GM19025 (cell line): Measurements from ENCODE around the gene ANXA4.

Experiments used
- ATAC-seq: cut with Tn5 transposase; IDR thresholded peaks from one replicate; pipeline ENCODE4 v1.9.1; 2021; ENCODE audit warnings: mild to moderate bottlenecking, low read depth, moderate library complexity; ENCODE audit not compliant: unreplicated experiment

ANXA4 gene

DNA sequence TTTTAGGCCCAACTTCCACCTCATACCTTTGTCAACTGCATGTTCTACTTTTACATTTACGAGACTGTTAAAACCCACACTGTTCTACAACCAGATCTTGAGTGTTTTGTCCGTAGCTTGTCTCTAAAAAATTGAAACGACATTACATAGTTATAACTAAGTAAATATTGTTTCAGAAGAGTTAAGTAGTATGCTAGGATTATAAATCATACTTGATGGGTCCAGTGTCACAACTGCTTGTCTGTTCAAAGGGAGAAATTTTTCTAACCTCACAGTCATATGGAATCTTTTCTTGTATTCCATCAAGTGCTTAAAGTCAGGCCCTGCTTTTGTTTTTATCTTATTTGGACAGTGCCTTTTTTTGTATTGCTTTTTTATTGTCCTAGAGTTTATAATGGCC is 91.8 kb downstream of the ANXA4 start:
- ATAC-seq, result no peak

- ATAC-seq, result no peak
These were observed 93.7 kb downstream of the ANXA4 start for GRCh38 chr2:69835666-69836065.

DNA sequence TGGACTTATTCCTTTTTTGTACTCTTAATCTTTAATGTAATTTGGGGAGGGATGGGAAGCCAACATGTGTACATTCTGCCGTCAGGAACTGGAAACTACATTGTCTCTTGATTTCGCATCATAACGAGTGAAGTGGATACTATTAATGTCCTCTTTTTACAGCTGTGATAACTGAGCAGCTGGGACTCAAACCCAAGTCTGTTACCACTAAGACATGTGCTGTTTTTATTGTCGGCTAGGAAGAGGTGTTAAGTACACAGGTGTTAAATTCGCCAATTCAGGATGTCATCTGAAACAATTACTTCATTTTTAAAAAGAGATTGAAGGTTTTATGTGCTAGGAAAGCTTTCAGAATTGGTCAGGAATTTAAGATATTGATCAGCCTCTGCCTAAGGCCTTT is 94.4 kb downstream of the ANXA4 start:
- ATAC-seq, result no peak

DNA sequence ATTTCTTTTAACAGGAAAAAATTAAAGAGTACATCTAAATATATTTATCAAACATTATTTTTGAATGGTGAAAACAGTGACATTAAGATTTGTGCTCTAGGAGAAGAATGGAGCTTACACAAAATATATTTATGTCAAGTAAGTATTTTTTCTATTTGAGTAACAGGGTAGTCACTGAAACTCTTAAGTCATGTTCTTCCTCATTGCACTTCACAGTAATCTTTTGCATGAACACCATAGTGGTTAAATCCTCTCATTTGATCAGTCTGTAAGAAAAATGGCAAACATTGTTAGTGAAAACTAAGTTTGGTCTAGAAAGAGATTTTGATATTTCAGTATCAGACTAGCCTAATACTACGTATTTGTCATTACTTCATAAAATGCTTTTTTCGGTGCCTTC is 95.6 kb downstream of the ANXA4 start:
- no peak for ATAC-seq

GRCh38 chr2:69843993-69844392 is 102.1 kb downstream of the ANXA4 start:
- no peak for ATAC-seq

DNA sequence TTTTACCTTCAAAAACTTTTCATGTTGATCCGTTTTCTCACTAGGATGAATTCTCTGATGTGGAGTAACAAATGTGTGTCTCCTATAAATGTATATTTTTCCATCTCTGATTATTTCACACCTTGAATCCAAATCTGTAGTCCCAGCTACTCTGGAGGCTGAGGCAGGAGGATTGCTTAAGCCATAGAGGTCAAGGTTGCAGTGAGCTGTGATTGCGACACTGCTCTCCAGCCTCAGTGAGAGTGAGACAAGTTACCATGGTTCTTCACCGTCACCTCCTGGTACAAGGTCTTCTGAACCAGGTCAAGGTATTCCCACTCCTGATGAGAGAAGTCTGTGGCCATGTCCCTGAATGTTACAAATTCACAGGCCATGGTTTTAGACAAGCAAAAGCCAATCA is 102.6 kb downstream of the ANXA4 start:
- ATAC-seq, result no peak

DNA sequence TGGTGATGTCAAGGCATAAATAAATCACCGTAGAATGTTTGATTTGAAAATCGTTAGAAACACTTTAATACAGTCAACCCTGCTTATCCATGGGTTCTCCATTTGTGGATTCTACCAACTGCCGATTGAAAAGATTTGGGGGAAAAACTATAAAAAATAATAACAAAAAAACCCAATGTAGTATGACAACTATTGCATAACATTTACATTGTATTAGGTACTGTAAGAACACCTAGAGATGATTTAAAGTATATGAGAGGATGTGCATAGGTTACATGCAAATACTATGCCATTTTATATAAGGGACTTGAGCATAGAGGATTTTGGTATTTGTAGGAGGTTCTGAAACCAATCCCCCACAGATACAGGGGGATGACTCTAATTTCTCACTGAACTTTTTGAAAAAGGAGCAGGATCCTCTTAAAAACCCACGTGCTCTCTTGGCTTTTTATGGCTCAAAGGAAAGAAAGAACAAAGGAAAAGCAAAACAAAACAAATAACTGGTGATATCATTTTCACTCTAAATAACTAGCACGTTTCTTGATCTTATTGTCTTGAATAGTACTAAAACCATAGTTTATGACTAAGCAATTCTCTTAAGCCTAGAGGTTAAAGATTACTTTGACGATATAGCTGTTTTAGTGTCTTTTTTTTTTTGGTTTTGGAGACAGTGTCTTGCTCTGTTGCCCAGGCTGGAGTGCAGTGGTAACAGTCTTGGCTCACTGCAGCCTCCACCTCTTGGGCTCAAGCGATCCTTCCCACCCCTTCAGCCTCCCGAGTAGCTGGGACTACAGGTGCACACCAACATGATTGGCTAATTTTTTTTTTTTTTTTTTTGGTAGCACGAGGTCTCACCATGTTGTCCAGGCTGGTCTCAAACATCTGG is 104.5 kb downstream of the ANXA4 start:
- ATAC-seq, result no peak

DNA sequence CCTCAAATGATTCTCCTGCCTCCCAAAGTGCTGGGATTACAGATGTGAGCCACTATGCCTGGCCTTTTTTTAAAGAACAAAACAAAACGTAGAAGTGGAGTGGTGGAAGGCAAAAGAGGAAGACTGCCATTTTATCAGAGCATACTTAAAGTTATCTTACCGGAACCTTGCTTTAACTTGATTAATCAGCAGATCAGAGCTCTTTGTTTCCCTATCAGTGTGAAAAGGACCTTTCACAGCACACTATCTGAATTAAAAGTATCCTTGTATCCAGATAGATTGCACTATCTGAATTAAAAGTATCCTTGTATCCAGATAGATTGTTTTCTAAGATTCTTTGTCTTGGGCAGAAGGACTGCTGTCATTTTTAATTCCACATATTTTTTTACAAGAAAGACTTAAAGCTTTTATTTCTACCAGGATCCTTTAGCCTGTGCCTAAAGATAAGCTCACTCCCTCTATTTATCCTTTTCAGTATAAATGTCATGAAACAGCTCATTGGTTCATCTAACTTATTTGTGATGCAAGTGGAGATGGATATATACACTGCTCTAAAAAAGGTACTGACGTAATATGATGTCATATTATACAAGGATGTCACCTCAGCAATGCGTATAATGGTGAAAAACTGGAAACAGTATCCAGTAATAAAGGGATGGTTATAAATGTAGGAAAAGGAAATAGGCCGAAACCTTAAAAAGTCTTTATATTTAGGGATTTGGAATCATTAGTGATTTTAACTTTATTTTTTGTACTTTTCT is 105.3 kb downstream of the ANXA4 start:
- ATAC-seq, result no peak

GRCh38 chr2:69848186-69848790 is 106.4 kb downstream of the ANXA4 start:
- ATAC-seq, result no peak

GRCh38 chr2:69858261-69858660 is 116.3 kb downstream of the ANXA4 start:
- no peak for ATAC-seq

GRCh38 chr2:69863298-69863697 is 121.4 kb downstream of the ANXA4 start:
- no peak for ATAC-seq
